NOMO-1 treated with dmso at 0.1 percent for 144 hours (cell line): ENCODE measurements around the gene SLC51B.
"Not testable (repeated sequence)": the region's sequence is repeated elsewhere in the genome, so short reads cannot be mapped to it uniquely, and the experiment has no call there.

ENCODE experiments used
- DNase-seq: peaks from one replicate; lab custom pipeline; 2025; ENCODE audit not compliant: unreplicated experiment; lab: John Stamatoyannopoulos, UW

Gene SLC51B

GRCh38 chr15:65040461-65040860 is 4.7 kb upstream of the SLC51B start:
- no peak for DNase-seq

GRCh38 chr15:65041787-65042186 is 3.4 kb upstream of the SLC51B start:
- DNase-seq, result no peak

GRCh38 chr15:65042776-65043327 is 2.3 kb upstream of the SLC51B start:
- DNase-seq, result no peak

- DNase-seq, result not testable (repeated sequence)
Measured at GRCh38 chr15:65044218-65044617, 969 bp upstream of the SLC51B start.

- no peak for DNase-seq
Measured at GRCh38 chr15:65048241-65048640, 3.1 kb downstream of the SLC51B start.

- DNase-seq, result peak; percentile 82
Measured at GRCh38 chr15:65049418-65049840, 4.2 kb downstream of the SLC51B start.

GRCh38 chr15:65050270-65050669 is 5.1 kb downstream of the SLC51B start:
- no peak for DNase-seq

GRCh38 chr15:65051266-65051665 is 6.1 kb downstream of the SLC51B start:
- DNase-seq, result no peak

- DNase-seq, result no peak
Measured at GRCh38 chr15:65052956-65053355, 7.8 kb downstream of the SLC51B start.

GRCh38 chr15:65054333-65055200 is 9.4 kb downstream of the SLC51B start:
- DNase-seq, result peak; percentile 26

GRCh38 chr15:65055201-65055870 is 10.1 kb downstream of the SLC51B start:
- DNase-seq, result no peak

- DNase-seq, result no peak
Measured at GRCh38 chr15:65056106-65056505, 10.9 kb downstream of the SLC51B start.

- DNase-seq, result no peak
Measured at GRCh38 chr15:65056868-65057548, 11.8 kb downstream of the SLC51B start.

- DNase-seq, result no peak
Measured at GRCh38 chr15:65057549-65057940, 12.4 kb downstream of the SLC51B start.

GRCh38 chr15:65058394-65059368 is 13.5 kb downstream of the SLC51B start:
- no peak for DNase-seq

- DNase-seq, result no peak
Measured at GRCh38 chr15:65059369-65059750, 14.2 kb downstream of the SLC51B start.

GRCh38 chr15:65059931-65060596 is 14.9 kb downstream of the SLC51B start:
- no peak for DNase-seq

- no peak for DNase-seq
Measured at GRCh38 chr15:65060641-65061397, 15.6 kb downstream of the SLC51B start.

GRCh38 chr15:65062061-65062460 is 16.9 kb downstream of the SLC51B start:
- DNase-seq, result no peak
